ENCODE results near the gene REPIN1. TPM values are rescaled to one million over a fixed set of nuclear protein-coding genes. Genes with fewer than 3 reads are reported as not detected.
A peak's percentile ranks its signal among the peaks of the same experiment; 100 is the strongest.

The REPIN1 gene
- total and polyA plus RNA-seq, 4 donors, result 38.4 to 135 (median 62.0) TPM

DNA sequence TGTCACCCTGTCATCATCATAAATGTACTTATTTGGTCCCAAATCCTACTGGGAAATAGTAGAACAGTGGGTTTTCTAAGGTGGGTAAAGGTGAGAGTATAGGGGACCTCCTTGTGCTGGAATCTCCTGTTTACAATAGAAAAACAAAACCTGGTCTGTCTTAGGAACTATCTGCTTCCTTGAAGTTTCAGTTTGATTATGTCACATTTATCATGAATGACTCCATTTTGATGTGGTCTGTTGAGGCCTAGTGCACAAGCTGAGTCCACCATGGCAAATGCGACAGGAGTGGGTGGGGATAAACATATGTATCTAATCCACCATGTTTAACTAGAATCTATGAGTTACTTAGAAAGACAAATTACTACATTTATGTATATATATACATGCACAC lies 13.0 kb upstream of the REPIN1 start:
- H3K27me3 ChIP-seq (ENCODE audit: control insufficient read depth in 3 of 3, insufficient read depth in 3 of 3, low read length in 2 of 3), result no peaks in the 10 kb centered on the region
- ATAC-seq (ENCODE audit: insufficient read depth, low FRiP score), result no peak
- TF ChIP-seq, protein P1, sequence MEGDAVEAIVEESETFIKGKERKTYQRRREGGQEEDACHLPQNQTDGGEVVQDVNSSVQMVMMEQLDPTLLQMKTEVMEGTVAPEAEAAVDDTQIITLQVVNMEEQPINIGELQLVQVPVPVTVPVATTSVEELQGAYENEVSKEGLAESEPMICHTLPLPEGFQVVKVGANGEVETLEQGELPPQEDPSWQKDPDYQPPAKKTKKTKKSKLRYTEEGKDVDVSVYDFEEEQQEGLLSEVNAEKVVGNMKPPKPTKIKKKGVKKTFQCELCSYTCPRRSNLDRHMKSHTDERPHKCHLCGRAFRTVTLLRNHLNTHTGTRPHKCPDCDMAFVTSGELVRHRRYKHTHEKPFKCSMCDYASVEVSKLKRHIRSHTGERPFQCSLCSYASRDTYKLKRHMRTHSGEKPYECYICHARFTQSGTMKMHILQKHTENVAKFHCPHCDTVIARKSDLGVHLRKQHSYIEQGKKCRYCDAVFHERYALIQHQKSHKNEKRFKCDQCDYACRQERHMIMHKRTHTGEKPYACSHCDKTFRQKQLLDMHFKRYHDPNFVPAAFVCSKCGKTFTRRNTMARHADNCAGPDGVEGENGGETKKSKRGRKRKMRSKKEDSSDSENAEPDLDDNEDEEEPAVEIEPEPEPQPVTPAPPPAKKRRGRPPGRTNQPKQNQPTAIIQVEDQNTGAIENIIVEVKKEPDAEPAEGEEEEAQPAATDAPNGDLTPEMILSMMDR (IDR thresholded peaks at IDR 0.05; ENCODE audit: control extremely low read depth, extremely low read depth), result no peak
- no peak overlapping the region for H3K4me3 ChIP-seq
- H3K9me3 ChIP-seq (ENCODE audit: control insufficient read depth in 4 of 4, insufficient read depth in 3 of 4, low read length in 3 of 4), result no peaks in the 10 kb centered on the region
- H3K36me3 ChIP-seq (ENCODE audit: control insufficient read depth in 4 of 4, insufficient read depth in 4 of 4, low read length in 4 of 4), result no peaks in the 10 kb centered on the region
- no peak for DNase-seq
- H3K9ac ChIP-seq (ENCODE audit: insufficient read depth in 1 of 2, low read length in 2 of 2), result no peak overlapping the region
- H3K27ac ChIP-seq (ENCODE audit: low read depth in 1 of 2, low read length in 1 of 2), result no peak overlapping the region
- H3K4me1 ChIP-seq (ENCODE audit: control insufficient read depth in 5 of 5, insufficient read depth in 5 of 5, low read length in 5 of 5), result no peaks in the 10 kb centered on the region
- WGBS, 2 donors, result 74 to 76% methylated on average over 1 of the region's 1 CpG

DNA sequence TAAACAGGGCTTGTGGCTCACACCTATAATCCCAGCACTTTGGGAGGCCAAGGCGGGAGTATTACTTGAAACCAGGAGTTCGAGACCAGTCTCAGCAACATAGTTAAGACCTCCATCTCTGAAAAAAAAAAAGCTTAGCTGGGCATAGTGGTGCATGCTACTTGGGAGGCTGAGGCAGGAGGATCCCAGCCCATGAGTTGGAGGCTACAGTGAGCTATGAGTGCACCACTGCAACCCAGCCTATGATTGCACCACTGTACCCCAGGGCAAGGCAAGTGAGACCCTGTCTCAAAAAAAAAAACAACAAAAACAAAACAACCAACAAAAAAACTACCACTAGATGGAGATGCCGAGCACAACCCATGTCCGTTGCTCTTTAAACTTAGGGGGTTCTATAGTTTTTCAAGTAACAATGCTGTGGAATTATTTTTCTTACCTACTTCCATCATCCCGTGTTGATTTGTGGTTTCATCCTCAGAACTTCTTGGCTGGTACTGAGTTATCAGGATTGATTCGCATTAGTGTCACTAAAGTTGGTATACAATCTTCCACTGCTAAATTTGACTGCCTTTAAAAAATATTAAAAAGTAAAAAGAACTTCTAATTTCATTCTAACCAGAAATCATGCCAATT lies 12.2 kb upstream of the REPIN1 start:
- 32 to 38% methylated on average over 6 of the region's 6 CpGs for WGBS, 2 donors
- DNase-seq (peak in 2 of 3 donors; percentile 58 to 73), ATAC-seq (ENCODE audit: insufficient read depth, low FRiP score) (no peak)
- no peak overlapping the region for H3K27ac ChIP-seq (ENCODE audit: low read depth in 1 of 2, low read length in 1 of 2)
- no peaks in the 10 kb centered on the region for H3K27me3 ChIP-seq (ENCODE audit: control insufficient read depth in 3 of 3, insufficient read depth in 3 of 3, low read length in 2 of 3)
- H3K36me3 ChIP-seq (ENCODE audit: control insufficient read depth in 4 of 4, insufficient read depth in 4 of 4, low read length in 4 of 4), result no peaks in the 10 kb centered on the region
- no peaks in the 10 kb centered on the region for H3K9me3 ChIP-seq (ENCODE audit: control insufficient read depth in 4 of 4, insufficient read depth in 3 of 4, low read length in 3 of 4)
- TF ChIP-seq, protein P1 (IDR thresholded peaks at IDR 0.05; ENCODE audit: control extremely low read depth, extremely low read depth), result no peak
- H3K4me3 ChIP-seq, result no peak overlapping the region
- no peak overlapping the region for H3K9ac ChIP-seq (ENCODE audit: insufficient read depth in 1 of 2, low read length in 2 of 2)
- no peaks in the 10 kb centered on the region for H3K4me1 ChIP-seq (ENCODE audit: control insufficient read depth in 5 of 5, insufficient read depth in 5 of 5, low read length in 5 of 5)

GRCh38 chr7:150357270-150357669 lies 11.4 kb upstream of the REPIN1 start:
- TF ChIP-seq, protein P1 (IDR thresholded peaks at IDR 0.05; ENCODE audit: control extremely low read depth, extremely low read depth), result no peak
- Histone ChIP-seq H3K36me3 (ENCODE audit: control insufficient read depth in 4 of 4, insufficient read depth in 4 of 4, low read length in 4 of 4) (no peaks in the 10 kb centered on the region), H3K27ac (ENCODE audit: low read depth in 1 of 2, low read length in 1 of 2) (no peak overlapping the region), H3K4me3 (no peak overlapping the region), H3K27me3 (ENCODE audit: control insufficient read depth in 3 of 3, insufficient read depth in 3 of 3, low read length in 2 of 3) (no peaks in the 10 kb centered on the region), H3K9ac (ENCODE audit: insufficient read depth in 1 of 2, low read length in 2 of 2) (no peak overlapping the region), H3K9me3 (ENCODE audit: control insufficient read depth in 4 of 4, insufficient read depth in 3 of 4, low read length in 3 of 4) (no peaks in the 10 kb centered on the region), H3K4me1 (ENCODE audit: control insufficient read depth in 5 of 5, insufficient read depth in 5 of 5, low read length in 5 of 5) (no peaks in the 10 kb centered on the region)
- ATAC-seq (ENCODE audit: insufficient read depth, low FRiP score) (no peak), DNase-seq (no peak)
- 26 to 49% methylated on average over 9 of the region's 9 CpGs for WGBS, 2 donors
